ENCODE results near the gene JPH2. TPM values are rescaled to one million over a fixed set of nuclear protein-coding genes. Genes with fewer than 3 reads are reported as not detected.

Gene JPH2
- total and polyA plus RNA-seq, 2 of the 4 experiments (the other 2 are of a cell fraction): 0.44 to 0.54 TPM

GRCh38 chr20:44065401-44066340 is 121.3 kb downstream of the JPH2 start:
- ChIA-PET POLR2A (ENCODE audit: unreplicated experiment) (no interaction called here), CTCF (no interaction called here)
- 95% methylated on average over 8 of the region's 20 CpGs; no CpG with 5 or more reads in 1 of the 2 experiments for WGBS, 2 experiments (ENCODE audit: extremely low coverage in 2 of 2, insufficient read length in 1 of 2)

More at GRCh38 chr20:44065401-44066340, 121.3 kb downstream of the JPH2 start:
- H3K18ac ChIP-seq (ENCODE audit: low read depth, low read length): no peak overlapping the region
- no peaks in the 10 kb centered on the region for H3K4me1 ChIP-seq (ENCODE audit: control insufficient read depth, insufficient read depth, low read length)
- dilution Hi-C loops (cut with HindIII; ENCODE audit: low sequenced_read_pairs, unreplicated experiment): no loop called here
- H2AFZ ChIP-seq (replicated peaks; ENCODE audit: low read length, poor library complexity): no peak overlapping the region
- no peaks in the 10 kb centered on the region for H3K79me1 ChIP-seq (ENCODE audit: low read depth in 1 of 2, low read length in 2 of 2)
- H3K4me2 ChIP-seq (ENCODE audit: low read depth, low read length): no peak overlapping the region
- no peak overlapping the region for H2BK15ac ChIP-seq (ENCODE audit: low read depth, low read length)
- H3K27ac ChIP-seq (ENCODE audit: insufficient read depth, low read length): no peak overlapping the region
- ATAC-seq (ENCODE audit: low read depth) (no peak), DNase-seq (no peak)
- H2AK5ac ChIP-seq (ENCODE audit: low read depth, low read length): no peak overlapping the region
- H2BK120ac ChIP-seq (ENCODE audit: low read depth, low read length): no peak overlapping the region
- H3K9me1 ChIP-seq (ENCODE audit: insufficient read depth, low read length): no peaks in the 10 kb centered on the region; the same call in 1 of the 2 replicates
- H4K8ac ChIP-seq (ENCODE audit: low read depth in 2 of 2, low read length in 2 of 2): no peak overlapping the region
- intact Hi-C loops (cut with micrococcal nuclease): no loop called here
- no TSS peak for BruUV-seq (replicated peaks)
- no peak overlapping the region for H2AK9ac ChIP-seq (replicated peaks; ENCODE audit: low read depth, low read length, poor library complexity)
- H3K9ac ChIP-seq (ENCODE audit: low read depth, low read length): no peak overlapping the region
- H3K14ac ChIP-seq (replicated peaks; ENCODE audit: low read depth, low read length): no peak overlapping the region
- H4K20me1 ChIP-seq (ENCODE audit: insufficient read depth, low read length): no peaks in the 10 kb centered on the region
- no peak overlapping the region for H2BK20ac ChIP-seq (ENCODE audit: low read depth, low read length)
- no peak for TF ChIP-seq FOS (IDR thresholded peaks at IDR 0.05; ENCODE audit: low read depth, low read length)
- TF ChIP-seq CHD1 (IDR thresholded peaks at IDR 0.05; ENCODE audit: low read depth, low read length): no peak
- no peak for TF ChIP-seq MAFK (IDR thresholded peaks at IDR 0.05; ENCODE audit: low read depth, low read length)
- TF ChIP-seq NFE2L2 (IDR thresholded peaks at IDR 0.05; ENCODE audit: low read depth, low read length): no peak
- TF ChIP-seq MXI1 (IDR thresholded peaks at IDR 0.05; ENCODE audit: borderline replicate concordance, low read depth, low read length): no peak
- TF ChIP-seq, protein P1, sequence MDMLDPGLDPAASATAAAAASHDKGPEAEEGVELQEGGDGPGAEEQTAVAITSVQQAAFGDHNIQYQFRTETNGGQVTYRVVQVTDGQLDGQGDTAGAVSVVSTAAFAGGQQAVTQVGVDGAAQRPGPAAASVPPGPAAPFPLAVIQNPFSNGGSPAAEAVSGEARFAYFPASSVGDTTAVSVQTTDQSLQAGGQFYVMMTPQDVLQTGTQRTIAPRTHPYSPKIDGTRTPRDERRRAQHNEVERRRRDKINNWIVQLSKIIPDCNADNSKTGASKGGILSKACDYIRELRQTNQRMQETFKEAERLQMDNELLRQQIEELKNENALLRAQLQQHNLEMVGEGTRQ (IDR thresholded peaks at IDR 0.05; ENCODE audit: low read depth, low read length): no peak
- TF ChIP-seq, protein P2, sequence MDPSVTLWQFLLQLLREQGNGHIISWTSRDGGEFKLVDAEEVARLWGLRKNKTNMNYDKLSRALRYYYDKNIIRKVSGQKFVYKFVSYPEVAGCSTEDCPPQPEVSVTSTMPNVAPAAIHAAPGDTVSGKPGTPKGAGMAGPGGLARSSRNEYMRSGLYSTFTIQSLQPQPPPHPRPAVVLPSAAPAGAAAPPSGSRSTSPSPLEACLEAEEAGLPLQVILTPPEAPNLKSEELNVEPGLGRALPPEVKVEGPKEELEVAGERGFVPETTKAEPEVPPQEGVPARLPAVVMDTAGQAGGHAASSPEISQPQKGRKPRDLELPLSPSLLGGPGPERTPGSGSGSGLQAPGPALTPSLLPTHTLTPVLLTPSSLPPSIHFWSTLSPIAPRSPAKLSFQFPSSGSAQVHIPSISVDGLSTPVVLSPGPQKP (IDR thresholded peaks at IDR 0.05; ENCODE audit: borderline replicate concordance, low read depth, low read length): no peak
- no peak for TF ChIP-seq RCOR1 (IDR thresholded peaks at IDR 0.05; ENCODE audit: insufficient replicate concordance, low read length)
- TF ChIP-seq BHLHE40 (IDR thresholded peaks at IDR 0.05; ENCODE audit: low read depth, low read length): no peak
- TF ChIP-seq, protein P3, sequence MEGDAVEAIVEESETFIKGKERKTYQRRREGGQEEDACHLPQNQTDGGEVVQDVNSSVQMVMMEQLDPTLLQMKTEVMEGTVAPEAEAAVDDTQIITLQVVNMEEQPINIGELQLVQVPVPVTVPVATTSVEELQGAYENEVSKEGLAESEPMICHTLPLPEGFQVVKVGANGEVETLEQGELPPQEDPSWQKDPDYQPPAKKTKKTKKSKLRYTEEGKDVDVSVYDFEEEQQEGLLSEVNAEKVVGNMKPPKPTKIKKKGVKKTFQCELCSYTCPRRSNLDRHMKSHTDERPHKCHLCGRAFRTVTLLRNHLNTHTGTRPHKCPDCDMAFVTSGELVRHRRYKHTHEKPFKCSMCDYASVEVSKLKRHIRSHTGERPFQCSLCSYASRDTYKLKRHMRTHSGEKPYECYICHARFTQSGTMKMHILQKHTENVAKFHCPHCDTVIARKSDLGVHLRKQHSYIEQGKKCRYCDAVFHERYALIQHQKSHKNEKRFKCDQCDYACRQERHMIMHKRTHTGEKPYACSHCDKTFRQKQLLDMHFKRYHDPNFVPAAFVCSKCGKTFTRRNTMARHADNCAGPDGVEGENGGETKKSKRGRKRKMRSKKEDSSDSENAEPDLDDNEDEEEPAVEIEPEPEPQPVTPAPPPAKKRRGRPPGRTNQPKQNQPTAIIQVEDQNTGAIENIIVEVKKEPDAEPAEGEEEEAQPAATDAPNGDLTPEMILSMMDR (conservative IDR thresholded peaks at IDR 0.05; ENCODE audit: low read depth, low read length): no peak
- no peak overlapping the region for H4K5ac ChIP-seq (ENCODE audit: low read depth, low read length)
- H3K9me3 ChIP-seq (ENCODE audit: control insufficient read depth, insufficient read depth, low read length): no peaks in the 10 kb centered on the region
- no peak overlapping the region for H3K23ac ChIP-seq (ENCODE audit: low read depth, low read length)
- no peak overlapping the region for H3K4me3 ChIP-seq (ENCODE audit: insufficient read depth, low read depth, low read length)
- H3K56ac ChIP-seq (ENCODE audit: extremely low read depth, insufficient read depth, low read length): no peak overlapping the region
- no peak overlapping the region for H3K4ac ChIP-seq (ENCODE audit: low read depth, low read length)
- no peaks in the 10 kb centered on the region for H3K27me3 ChIP-seq (ENCODE audit: control insufficient read depth, insufficient read depth, low read length)
- no peak overlapping the region for H4K91ac ChIP-seq (ENCODE audit: insufficient read depth, low read depth, low read length)
- H3K36me3 ChIP-seq (ENCODE audit: control insufficient read depth, insufficient read depth, low read length): peaks cover 28% of the 10 kb centered on the region; the same call in 1 of the 2 replicates
- in situ Hi-C loops (cut with MboI; ENCODE audit: low sequenced_read_pairs): no loop called here
- H2BK5ac ChIP-seq (ENCODE audit: low read depth, low read length, poor library complexity, severe bottlenecking): no peak overlapping the region
